Caco-2 (cell line): ENCODE measurements around the gene CASP10. TPM values are rescaled to one million over a fixed set of nuclear protein-coding genes. Genes with fewer than 3 reads are reported as not detected.

Source experiments
- BruUV-seq: library from RNA; stranded (reverse); fragments of 400-500 nt; replicated peaks from 2 replicates; lab custom pipeline; 2021; lab: Mats Ljungman, UMichigan
- CTCF ChIA-PET: fragments of 300-600 bp; sonication (Branson Sonifier 250); formaldehyde crosslinking; loops from one replicate; lab custom pipeline; 2022; ENCODE audit warnings: antibody characterized with exemption; lab: Charles Lee
- POLR2A ChIA-PET: fragments of 300-600 bp; sonication (Branson Sonifier 250); formaldehyde crosslinking; loops from one replicate; lab custom pipeline; 2022; ENCODE audit warnings: antibody characterized with exemption; lab: Charles Lee
- DNase-seq, 2 experiments: peaks; one replicate each; pipeline versions ENCODE4 v3.0.0 to v3.0.0-alpha.2; 2020 to 2022
- H3K27me3 ChIP-seq: replicated peaks from 2 replicates; pipeline ENCODE4 v1.6.0; 2011; ENCODE audit warnings: low read length; ENCODE audit not compliant: control insufficient read depth, insufficient read depth
- H3K36me3 ChIP-seq: 2 replicates; pipeline ENCODE4 v1.5.1; 2011; ENCODE audit warnings: low read length; ENCODE audit not compliant: control insufficient read depth, insufficient read depth
- H3K4me1 ChIP-seq: fragments of 250-450 bp; sonication (Bioruptor Pico); 2 replicates; pipeline ENCODE4 v1.5.1; 2020; ENCODE audit warnings: mild to moderate bottlenecking
- H3K4me3 ChIP-seq: 2 replicates; pipeline ENCODE4 v1.5.1; 2011; ENCODE audit warnings: low read depth, mild to moderate bottlenecking, control low read depth, low read length
- H3K9me3 ChIP-seq: fragments of 250-450 bp; sonication (Bioruptor Pico); 2 replicates; pipeline ENCODE4 v1.5.1; 2020; ENCODE audit warnings: mild to moderate bottlenecking, moderate library complexity
- H3K27ac Mint-ChIP-seq: one replicate; pipeline ENCODE4 v1.8.0; 2022; ENCODE audit warnings: mixed read lengths; ENCODE audit not compliant: unreplicated experiment
- H3K27me3 Mint-ChIP-seq: one replicate; pipeline ENCODE4 v1.8.0; 2022; ENCODE audit warnings: mixed read lengths; ENCODE audit not compliant: insufficient read depth, unreplicated experiment
- H3K36me3 Mint-ChIP-seq: one replicate; pipeline ENCODE4 v1.8.0; 2022; ENCODE audit warnings: mild to moderate bottlenecking, mixed read lengths; ENCODE audit not compliant: insufficient read depth, unreplicated experiment
- H3K4me1 Mint-ChIP-seq: one replicate; pipeline ENCODE4 v1.8.0; 2022; ENCODE audit warnings: low read depth, mixed read lengths; ENCODE audit not compliant: unreplicated experiment
- H3K4me3 Mint-ChIP-seq: one replicate; pipeline ENCODE4 v1.8.0; 2022; ENCODE audit warnings: mild to moderate bottlenecking, moderate library complexity, mixed read lengths; ENCODE audit not compliant: unreplicated experiment
- H3K9me3 Mint-ChIP-seq: one replicate; pipeline ENCODE4 v1.8.0; 2022; ENCODE audit warnings: mixed read lengths; ENCODE audit not compliant: unreplicated experiment
- intact Hi-C: fragments of 100-400 bp; cut with micrococcal nuclease; formaldehyde crosslinking; loops from one replicate; pipeline ENCODE4 v1.10.0; 2022; ENCODE audit not compliant: unreplicated experiment
- total RNA-seq: library from RNA; stranded (reverse); gene quantifications from 2 replicates; pipeline ENCODE4 v1.2.3, GENCODE V29; 2022
- TF ChIP-seq, protein P1 (sequence below), 2 experiments: fragments of 200-600 bp in 1 of 2; IDR thresholded peaks; 1 replicate in 1 of 2; 2 replicates in 1 of 2; pipeline versions ENCODE4 v1.5.1 to v1.8.0; 2011 to 2022; ENCODE audit warnings: antibody characterized with exemption in 1 of 2, control low read depth in 1 of 2, inconsistent platforms in 1 of 2, low read depth in 1 of 2, low read length in 1 of 2, mild to moderate bottlenecking in 1 of 2, moderate library complexity in 1 of 2; ENCODE audit not compliant: insufficient read depth in 1 of 2, severe bottlenecking in 1 of 2, unreplicated experiment in 1 of 2

Gene CASP10
- total RNA-seq, 1 experiment from 2014 or later = 5.8 TPM

DNA sequence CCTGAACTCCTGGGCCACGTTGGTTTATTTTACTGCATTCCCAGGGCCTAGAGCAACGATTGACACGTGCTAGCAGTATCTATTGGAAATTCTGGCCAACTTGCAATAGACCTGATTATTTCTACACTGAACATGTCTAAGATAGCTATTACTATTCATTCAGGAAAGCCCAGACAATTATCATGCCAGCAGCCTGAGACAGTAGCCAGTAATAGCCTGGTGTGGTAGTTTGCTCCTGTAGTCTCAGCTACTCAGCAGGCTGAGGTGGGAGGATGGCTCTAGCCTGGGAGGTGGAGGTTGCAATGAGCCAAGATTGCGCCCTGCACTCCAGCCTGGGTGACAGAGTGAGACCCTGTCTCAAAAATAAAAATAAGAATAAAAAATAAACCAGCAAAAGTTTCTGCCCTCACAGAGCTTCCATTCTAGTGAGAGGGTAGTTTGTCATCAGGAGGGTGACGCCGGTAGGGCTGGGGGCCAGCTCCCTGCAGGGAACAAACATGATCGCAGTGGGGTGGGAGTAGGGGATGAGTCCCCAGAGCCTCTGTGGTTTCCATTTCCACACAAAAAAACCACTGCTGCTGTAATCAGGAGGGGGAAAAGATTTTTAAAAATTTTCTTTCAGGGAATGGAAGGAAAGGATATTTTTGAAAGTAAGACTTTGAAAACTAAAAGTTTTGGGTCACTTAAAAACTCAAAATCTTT, 81.7 kb downstream of the CASP10 start:
- H3K4me1 ChIP-seq = peaks cover 5% of the 10 kb centered on the region
- H3K9me3 Mint-ChIP-seq = no peaks in the 10 kb centered on the region
- no peak overlapping the region for H3K4me3 Mint-ChIP-seq
- TF ChIP-seq, protein P1, sequence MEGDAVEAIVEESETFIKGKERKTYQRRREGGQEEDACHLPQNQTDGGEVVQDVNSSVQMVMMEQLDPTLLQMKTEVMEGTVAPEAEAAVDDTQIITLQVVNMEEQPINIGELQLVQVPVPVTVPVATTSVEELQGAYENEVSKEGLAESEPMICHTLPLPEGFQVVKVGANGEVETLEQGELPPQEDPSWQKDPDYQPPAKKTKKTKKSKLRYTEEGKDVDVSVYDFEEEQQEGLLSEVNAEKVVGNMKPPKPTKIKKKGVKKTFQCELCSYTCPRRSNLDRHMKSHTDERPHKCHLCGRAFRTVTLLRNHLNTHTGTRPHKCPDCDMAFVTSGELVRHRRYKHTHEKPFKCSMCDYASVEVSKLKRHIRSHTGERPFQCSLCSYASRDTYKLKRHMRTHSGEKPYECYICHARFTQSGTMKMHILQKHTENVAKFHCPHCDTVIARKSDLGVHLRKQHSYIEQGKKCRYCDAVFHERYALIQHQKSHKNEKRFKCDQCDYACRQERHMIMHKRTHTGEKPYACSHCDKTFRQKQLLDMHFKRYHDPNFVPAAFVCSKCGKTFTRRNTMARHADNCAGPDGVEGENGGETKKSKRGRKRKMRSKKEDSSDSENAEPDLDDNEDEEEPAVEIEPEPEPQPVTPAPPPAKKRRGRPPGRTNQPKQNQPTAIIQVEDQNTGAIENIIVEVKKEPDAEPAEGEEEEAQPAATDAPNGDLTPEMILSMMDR (IDR thresholded peaks at IDR 0.05; ENCODE audit: insufficient read depth in 1 of 2, low read depth in 1 of 2, low read length in 1 of 2, severe bottlenecking in 1 of 2, unreplicated experiment in 1 of 2) = no peak
- no peaks in the 10 kb centered on the region for H3K27me3 ChIP-seq
- no peak for DNase-seq
- H3K9me3 ChIP-seq = no peaks in the 10 kb centered on the region
- peaks cover 8% of the 10 kb centered on the region for H3K4me1 Mint-ChIP-seq
- POLR2A ChIA-PET = no interaction called here
- H3K27ac Mint-ChIP-seq = no peak overlapping the region
- CTCF ChIA-PET = interaction anchor here (0.9 kb wide), 1 partner anchor 33 kb away, joined by 3 read pairs; no protein-coding TSS in a partner anchor
- H3K36me3 Mint-ChIP-seq = peaks cover 10% of the 10 kb centered on the region
- H3K36me3 ChIP-seq = no peaks in the 10 kb centered on the region
- no peaks in the 10 kb centered on the region for H3K27me3 Mint-ChIP-seq
- intact Hi-C loops = no loop called here
- no peak overlapping the region for H3K4me3 ChIP-seq
- no TSS peak for BruUV-seq

DNA sequence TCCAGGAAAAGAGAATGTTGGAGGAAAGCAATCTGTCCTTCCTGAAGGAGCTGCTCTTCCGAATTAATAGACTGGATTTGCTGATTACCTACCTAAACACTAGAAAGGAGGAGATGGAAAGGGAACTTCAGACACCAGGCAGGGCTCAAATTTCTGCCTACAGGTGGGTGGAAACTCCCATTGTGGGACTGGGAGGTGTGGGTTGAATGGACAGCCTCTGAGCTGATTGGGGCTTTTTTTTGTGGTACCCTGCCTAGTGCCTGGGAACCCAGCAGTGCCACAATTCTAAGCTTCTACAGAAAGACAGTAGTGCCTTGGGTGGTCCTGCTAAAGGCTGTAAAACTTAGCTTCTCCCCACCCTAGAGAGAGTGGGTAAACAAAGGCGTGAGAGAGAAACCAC, 83.7 kb downstream of the CASP10 start:
- Mint-ChIP-seq H3K4me1 (no peaks in the 10 kb centered on the region), H3K27ac (no peak overlapping the region), H3K9me3 (no peaks in the 10 kb centered on the region), H3K4me3 (no peak overlapping the region), H3K27me3 (no peaks in the 10 kb centered on the region), H3K36me3 (peaks cover 10% of the 10 kb centered on the region)
- intact Hi-C loops = no loop called here
- ChIA-PET POLR2A (no interaction called here), CTCF (no interaction called here)
- BruUV-seq = no TSS peak
- H3K4me3 ChIP-seq = no peak overlapping the region
- H3K4me1 ChIP-seq = no peaks in the 10 kb centered on the region
- H3K36me3 ChIP-seq = no peaks in the 10 kb centered on the region
- TF ChIP-seq, protein P1 (IDR thresholded peaks at IDR 0.05; ENCODE audit: insufficient read depth in 1 of 2, low read depth in 1 of 2, low read length in 1 of 2, severe bottlenecking in 1 of 2, unreplicated experiment in 1 of 2) = no peak
- no peaks in the 10 kb centered on the region for H3K27me3 ChIP-seq
- DNase-seq = no peak
- H3K9me3 ChIP-seq = no peaks in the 10 kb centered on the region

GRCh38 chr2:201267278-201268030, 84.5 kb downstream of the CASP10 start:
- POLR2A ChIA-PET = no interaction called here
- Mint-ChIP-seq H3K4me1 (no peaks in the 10 kb centered on the region), H3K27me3 (no peaks in the 10 kb centered on the region), H3K9me3 (no peaks in the 10 kb centered on the region), H3K36me3 (peaks cover 10% of the 10 kb centered on the region), H3K27ac (no peak overlapping the region), H3K4me3 (no peak overlapping the region)
- no peaks in the 10 kb centered on the region for H3K27me3 ChIP-seq
- no TSS peak for BruUV-seq
- H3K4me1 ChIP-seq = no peaks in the 10 kb centered on the region
- intact Hi-C loops = no loop called here
- no peak for DNase-seq
- CTCF ChIA-PET = no interaction called here
- TF ChIP-seq, protein P1 (IDR thresholded peaks at IDR 0.05; ENCODE audit: insufficient read depth in 1 of 2, low read depth in 1 of 2, low read length in 1 of 2, severe bottlenecking in 1 of 2, unreplicated experiment in 1 of 2) = no peak
- H3K4me3 ChIP-seq = no peak overlapping the region
- no peaks in the 10 kb centered on the region for H3K36me3 ChIP-seq
- no peaks in the 10 kb centered on the region for H3K9me3 ChIP-seq
